Bronchial epithelial cell (primary cell): ENCODE results near the gene DUSP5. TPM values are rescaled to one million over a fixed set of nuclear protein-coding genes. Genes with fewer than 3 reads are reported as not detected.

ENCODE experiments used
- DNase-seq: peaks from one replicate; pipeline ENCODE4 v3.0.0-alpha.2; 2010; ENCODE audit warnings: low read depth
- FAIRE-seq: peaks from 2 replicates; lab custom pipeline; 2011; peaks lifted over from hg19 to GRCh38; lab: Jason Lieb, UNC
- H3K27me3 ChIP-seq: 2 replicates; pipeline ENCODE4 v1.5.1; 2011; ENCODE audit warnings: low read length; ENCODE audit not compliant: control insufficient read depth, insufficient read depth
- H3K36me3 ChIP-seq: 2 replicates; pipeline ENCODE4 v1.5.1; 2011; ENCODE audit warnings: low read length; ENCODE audit not compliant: control insufficient read depth, insufficient read depth
- H3K4me3 ChIP-seq: 2 replicates; pipeline ENCODE4 v1.5.1; 2011; ENCODE audit warnings: mild to moderate bottlenecking, low read depth, low read length, control low read depth
- CTCF ChIP-seq: IDR thresholded peaks from 2 replicates; pipeline ENCODE4 v1.5.1; 2011; ENCODE audit warnings: mild to moderate bottlenecking, moderate library complexity, low read length, control low read depth, inconsistent platforms; ENCODE audit not compliant: insufficient read depth, severe bottlenecking
- total RNA-seq: library from RNA; depleted of rRNA; stranded (reverse); fragments of >200 nt; gene quantifications from 2 replicates; pipeline ENCODE4 v1.2.1, GENCODE V29; 2014

The DUSP5 gene
- total RNA-seq, 1 donor from 2014 or later: 115 TPM

GRCh38 chr10:110457851-110458250, 39.9 kb upstream of the DUSP5 start:
- FAIRE-seq: no peak
- Histone ChIP-seq H3K36me3 (no peaks in the 10 kb centered on the region), H3K4me3 (no peak overlapping the region), H3K27me3 (no peaks in the 10 kb centered on the region)
- TF ChIP-seq CTCF: no peak
- DNase-seq: no peak

- Histone ChIP-seq H3K4me3 (no peak overlapping the region), H3K36me3 (no peaks in the 10 kb centered on the region), H3K27me3 (no peaks in the 10 kb centered on the region)
- DNase-seq: no peak
- TF ChIP-seq CTCF: no peak
- FAIRE-seq: no peak
Measured at GRCh38 chr10:110458266-110458920, 39.3 kb upstream of the DUSP5 start.

GRCh38 chr10:110459600-110459999, 38.1 kb upstream of the DUSP5 start:
- DNase-seq (no peak), FAIRE-seq (no peak)
- Histone ChIP-seq H3K36me3 (no peaks in the 10 kb centered on the region), H3K4me3 (no peak overlapping the region), H3K27me3 (no peaks in the 10 kb centered on the region)
- no peak for TF ChIP-seq CTCF

- no peak overlapping the region for H3K4me3 ChIP-seq
- no peak for FAIRE-seq
Measured at GRCh38 chr10:110460111-110460809, 37.4 kb upstream of the DUSP5 start.

GRCh38 chr10:110461088-110461487, 36.6 kb upstream of the DUSP5 start:
- no peaks in the 10 kb centered on the region for H3K36me3 ChIP-seq
- TF ChIP-seq CTCF: no peak
- no peak overlapping the region for H3K4me3 ChIP-seq
- DNase-seq: no peak
- no peaks in the 10 kb centered on the region for H3K27me3 ChIP-seq
- no peak for FAIRE-seq

More at GRCh38 chr10:110460111-110460809, 37.4 kb upstream of the DUSP5 start:
- no peak for TF ChIP-seq CTCF
- H3K36me3 ChIP-seq: no peaks in the 10 kb centered on the region
- DNase-seq: no peak
- H3K27me3 ChIP-seq: no peaks in the 10 kb centered on the region
